K562 (cell line): ENCODE results near the gene MOB4. TPM values are rescaled to one million over a fixed set of nuclear protein-coding genes. Genes with fewer than 3 reads are reported as not detected.
"Not testable (repeated sequence)": the region's sequence is repeated elsewhere in the genome, so short reads cannot be mapped to it uniquely, and the experiment has no call there.

ENCODE experiments used
- ATAC-seq: fragments of 200-7000 bp; cut with Tn5 transposase; 3 replicates; pipeline ENCODE4 v1.9.1; 2020; ENCODE audit warnings: moderate library complexity
- BruUV-seq: library from RNA; stranded (reverse); fragments of 400-500 nt; replicated peaks from 2 replicates; lab custom pipeline; 2021; lab: Mats Ljungman, UMichigan
- CTCF ChIA-PET: fragments of 300-600 bp; formaldehyde crosslinking; extraction: SDS; loops from one replicate; lab custom pipeline; 2021; ENCODE audit warnings: low intra/inter-chr PET ratio; lab: Yijun Ruan, JAX
- POLR2A ChIA-PET: fragments of 300-600, 350-650 bp; sonication (Branson Sonifier 250); formaldehyde crosslinking; extraction: SDS; loops from one replicate; lab custom pipeline; 2021; ENCODE audit warnings: antibody characterized with exemption, inconsistent platforms; lab: Yijun Ruan, JAX
- DNase-seq, 4 experiments: peaks; one replicate each; pipeline versions ENCODE4 v3.0.0 to v3.0.0-alpha.2; 2011 to 2018; ENCODE audit warnings: low spot score in 3 of 4, mixed read lengths in 3 of 4; ENCODE audit errors: extremely low read depth in 1 of 4
- FAIRE-seq: peaks from 2 replicates; lab custom pipeline; 2011; peaks lifted over from hg19 to GRCh38; lab: Jason Lieb, UNC
- H2AFZ ChIP-seq: 2 replicates; pipeline ENCODE4 v1.6.0; 2011; ENCODE audit warnings: low read depth, low read length, control low read depth, inconsistent platforms
- H3K27ac ChIP-seq: fragments of 200-600 bp; 3 replicates; pipeline ENCODE4 v1.8.0; 2011; ENCODE audit warnings: low read depth, mild to moderate bottlenecking, control low read depth, inconsistent platforms, low read length, moderate library complexity, mixed read lengths; ENCODE audit errors: extremely low read depth
- H3K27me3 ChIP-seq, 2 experiments: fragments of 300-600 bp in 1 of 2; 2 replicates in 1 of 2; 3 replicates in 1 of 2; pipeline versions ENCODE4 v1.6.0 to v1.8.0; 2011; ENCODE audit warnings: inconsistent platforms in 2 of 2, low read length in 2 of 2, mild to moderate bottlenecking in 1 of 2, mixed read lengths in 1 of 2, moderate library complexity in 1 of 2; ENCODE audit not compliant: control insufficient read depth in 2 of 2, insufficient read depth in 2 of 2
- H3K36me3 ChIP-seq: fragments of 300-600 bp; 3 replicates; pipeline ENCODE4 v1.8.0; 2011; ENCODE audit warnings: mild to moderate bottlenecking, low read length, inconsistent platforms; ENCODE audit not compliant: control insufficient read depth, insufficient read depth
- H3K4me1 ChIP-seq, 2 experiments: fragments of 200-600 bp in 1 of 2; replicated peaks in 1 of 2; 2 replicates in 1 of 2; 3 replicates in 1 of 2; pipeline versions ENCODE4 v1.5.1 to v1.8.0; 2011; ENCODE audit warnings: inconsistent platforms in 2 of 2, low read length in 2 of 2, mild to moderate bottlenecking in 1 of 2, mixed read lengths in 1 of 2, moderate library complexity in 1 of 2; ENCODE audit not compliant: control insufficient read depth in 2 of 2, insufficient read depth in 2 of 2
- H3K4me2 ChIP-seq: 2 replicates; pipeline ENCODE4 v1.6.1; 2011; ENCODE audit warnings: low read length, control low read depth, inconsistent platforms, mixed read lengths; ENCODE audit not compliant: insufficient read depth
- H3K4me3 ChIP-seq: fragments of 200-600 bp; sonication (generic), shearing (Covaris generic); 2 replicates; pipeline ENCODE4 v1.5.1; 2016; ENCODE audit warnings: control low read depth, inconsistent platforms
- H3K79me2 ChIP-seq: fragments of 200-600 bp; 3 replicates; pipeline ENCODE4 v1.8.0; 2011; ENCODE audit warnings: low read length, inconsistent platforms; ENCODE audit not compliant: control insufficient read depth, insufficient read depth
- H3K9ac ChIP-seq, 2 experiments: 2 replicates each; pipeline versions ENCODE4 v1.6.0 to v1.6.1; 2011; ENCODE audit warnings: low read depth in 2 of 2, low read length in 2 of 2, control low read depth in 1 of 2, inconsistent platforms in 1 of 2, mild to moderate bottlenecking in 1 of 2, mixed read lengths in 1 of 2; ENCODE audit not compliant: insufficient read depth in 1 of 2
- H3K9me1 ChIP-seq: one replicate; pipeline ENCODE4 v1.6.0; 2011; ENCODE audit warnings: inconsistent platforms, mild to moderate bottlenecking, low read length, moderate library complexity; ENCODE audit not compliant: control insufficient read depth, insufficient read depth
- H3K9me3 ChIP-seq: replicated peaks from 2 replicates; pipeline ENCODE4 v1.5.1; 2011; ENCODE audit warnings: low read depth, low read length, inconsistent platforms; ENCODE audit not compliant: control insufficient read depth, insufficient read depth
- H4K20me1 ChIP-seq: replicated peaks from 2 replicates; pipeline ENCODE4 v1.6.1; 2011; ENCODE audit warnings: low read length, inconsistent platforms, mixed read lengths; ENCODE audit not compliant: control insufficient read depth, insufficient read depth
- NFE2 ChIP-seq: IDR thresholded peaks from 2 replicates; pipeline ENCODE4 v1.6.1; 2014; ENCODE audit warnings: antibody characterized with exemption, low read depth
- PHF8 ChIP-seq: fragments of 200-600 bp; sonication (generic); IDR thresholded peaks from 2 replicates; pipeline ENCODE4 v1.6.1; 2012; ENCODE audit warnings: mixed run types, mild to moderate bottlenecking, inconsistent platforms, low read length, moderate library complexity, borderline replicate concordance
- TFAM ChIP-seq: fragments of 250-450 bp; sonication (Bioruptor Pico); conservative IDR thresholded peaks from 2 replicates; pipeline ENCODE4 v1.5.0; 2021; ENCODE audit warnings: mild to moderate bottlenecking, moderate library complexity
- ZFX ChIP-seq: sonication (generic); formaldehyde crosslinking; IDR thresholded peaks from 2 replicates; pipeline ENCODE4 v1.8.0; 2022; ENCODE audit warnings: mild to moderate bottlenecking, missing genetic modification reagents, moderate library complexity
- ZNF75A ChIP-seq: fragments of 450-650 bp; formaldehyde crosslinking; IDR thresholded peaks from 2 replicates; pipeline ENCODE4 v1.4.0; 2020; ENCODE audit warnings: mild to moderate bottlenecking
- WGBS: fragments of 100-300 bp; shearing (Covaris generic); methylation state at CpG from one replicate; pipeline ENCODE4 v1.1.6; 2016; ENCODE audit warnings: low coverage, mixed read lengths; ENCODE audit not compliant: insufficient coverage; ENCODE audit errors: missing lambda C conversion rate; 5-methylcytosine and 5-hydroxymethylcytosine counted together
- in situ Hi-C: fragments of 300-500 bp; cut with MboI; formaldehyde crosslinking; loops from 4 replicates; pipeline ENCODE4 v1.15.0; 2018; ENCODE audit warnings: inconsistent platforms, mixed read lengths
- intact Hi-C: fragments of 100-400 bp; cut with micrococcal nuclease; formaldehyde crosslinking; loops from 2 replicates; pipeline ENCODE4 v1.14.2; 2022
- polyA plus RNA-seq, 8 experiments: library from polyadenylated mRNA; depleted of rRNA in 4 of 8; stranded (reverse) in 5 of 8; unstranded in 3 of 8; fragments of >200 nt; fragmentation: Nextera tagmentation in 2 of 8; fragmentation: Illumina TruSeq in 1 of 8; extraction: Ambion mirVana in 2 of 8; extraction: Trizol in 1 of 8; gene quantifications; 2 replicates each; pipeline versions ENCODE4 v1.2.1 to v1.2.3, GENCODE V29; 2011 to 2014; ENCODE audit warnings: inconsistent platforms in 1 of 8, missing spikeins in 1 of 8
- total RNA-seq, 7 experiments: library from RNA; depleted of rRNA in 6 of 7; stranded (reverse); fragments of >200 nt in 6 of 7; fragmentation: Illumina TruSeq in 2 of 7; extraction: Trizol in 2 of 7; gene quantifications; 2 replicates each; pipeline versions ENCODE4 v1.2.1 to v1.2.3, GENCODE V29; 2011 to 2021; ENCODE audit warnings: low replicate concordance in 1 of 7

MOB4 gene
- total and polyA plus RNA-seq, 9 of the 15 experiments (the other 6 are each of a cell fraction or from before 2014, with no cell fraction given), result 13.5 to 30.8 (median 22.2) TPM

DNA sequence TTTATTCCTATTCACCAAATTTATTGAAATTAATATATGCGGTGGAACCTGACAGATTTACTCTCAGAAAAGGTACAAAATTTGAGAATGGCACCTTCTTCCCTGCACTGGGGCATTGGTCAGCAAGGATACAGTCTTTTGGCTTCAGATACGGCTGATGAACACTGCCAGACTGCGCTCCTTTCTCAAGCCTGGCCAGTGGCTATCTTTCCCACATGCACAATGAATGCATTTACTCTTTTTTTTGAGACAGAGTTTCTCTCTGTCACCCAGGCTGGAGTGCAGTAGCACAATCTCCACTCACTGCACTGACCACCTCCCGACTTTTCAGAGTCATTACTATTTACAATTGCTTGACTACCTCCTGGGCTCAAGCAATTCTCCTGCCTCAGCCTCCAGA lies 61.6 kb downstream of the MOB4 start:
- H3K27me3 ChIP-seq, result peaks cover 2 to 6% of the 10 kb centered on the region in 2 experiments; a peak in 1 of 5 replicates
- 13% methylated on average over 3 of the region's 4 CpGs for WGBS
- H3K27ac ChIP-seq, result no peak overlapping the region
- no TSS peak for BruUV-seq
- no peak overlapping the region for H3K4me3 ChIP-seq
- H3K4me1 ChIP-seq, result no peaks in the 10 kb centered on the region
- no peaks in the 10 kb centered on the region for H4K20me1 ChIP-seq
- POLR2A ChIA-PET, result interaction anchor here (1.2 kb wide), 1 partner anchor 11 kb away, joined by 4 read pairs; no protein-coding TSS in a partner anchor
- CTCF ChIA-PET, result no interaction called here
- H3K36me3 ChIP-seq, result no peaks in the 10 kb centered on the region
- intact Hi-C loops, result no loop called here
- H3K9ac ChIP-seq, result no peak overlapping the region
- H3K9me3 ChIP-seq, result no peaks in the 10 kb centered on the region
- ATAC-seq (no peak), FAIRE-seq (no peak), DNase-seq (no peak)
- TF ChIP-seq TFAM (no peak), NFE2 (no peak), ZNF75A (CRISPR knock-in tag) (no peak), ZFX (CRISPR knock-in tag) (no peak), PHF8 (no peak)
- no peaks in the 10 kb centered on the region for H3K79me2 ChIP-seq
- in situ Hi-C loops, result no loop called here
- no peak overlapping the region for H2AFZ ChIP-seq
- H3K9me1 ChIP-seq, result no peaks in the 10 kb centered on the region
- no peak overlapping the region for H3K4me2 ChIP-seq

DNA sequence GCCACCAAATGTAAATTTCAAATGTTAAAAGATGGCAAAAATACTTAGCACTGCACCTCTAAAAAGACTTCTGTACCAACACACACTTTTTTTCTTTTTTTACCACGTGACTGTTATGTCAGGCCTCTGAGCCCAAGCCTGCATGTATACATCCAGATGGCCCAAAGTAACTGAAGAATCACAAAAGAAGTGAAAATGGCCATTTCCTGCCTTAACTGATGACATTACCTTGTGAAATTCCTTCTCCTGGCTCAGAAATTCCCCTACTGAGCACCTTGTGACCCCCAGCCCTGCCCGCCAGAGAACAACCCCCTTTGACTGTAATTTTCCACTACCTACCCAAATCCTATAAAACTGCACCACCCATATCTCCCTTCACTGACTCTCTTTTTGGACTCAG lies 62.4 kb downstream of the MOB4 start:
- BruUV-seq, H3K79me2 ChIP-seq, H3K9me3 ChIP-seq, H3K36me3 ChIP-seq, H3K4me1 ChIP-seq, H3K9me1 ChIP-seq, POLR2A ChIA-PET, H3K9ac ChIP-seq, H3K4me3 ChIP-seq, DNase-seq, H4K20me1 ChIP-seq, in situ Hi-C loops, H3K27ac ChIP-seq, FAIRE-seq, ATAC-seq, H2AFZ ChIP-seq, intact Hi-C loops, CTCF ChIA-PET, H3K4me2 ChIP-seq, H3K27me3 ChIP-seq: not testable (repeated sequence)
- 0% methylated on average over 2 of the region's 2 CpGs for WGBS

DNA sequence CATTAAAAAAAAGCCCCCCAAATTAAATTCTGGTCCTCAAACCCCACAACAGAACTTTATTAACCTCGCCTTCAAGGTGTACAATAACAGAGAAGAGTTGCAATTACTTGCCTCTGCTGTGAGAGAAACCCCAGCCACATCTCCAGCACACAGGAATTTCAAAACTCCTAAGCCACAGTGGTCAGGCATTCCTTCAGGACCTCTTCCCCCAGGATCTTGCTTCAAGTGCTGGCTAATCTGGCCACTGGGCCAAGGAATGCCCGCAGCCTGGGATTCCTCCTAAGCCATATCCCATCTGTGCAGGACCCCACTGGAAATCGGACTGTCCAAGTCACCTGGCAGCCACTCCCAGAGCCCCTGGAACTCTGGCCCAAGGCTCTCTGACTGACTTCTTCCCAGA lies 64.3 kb downstream of the MOB4 start:
- H3K36me3 ChIP-seq, H4K20me1 ChIP-seq, H3K4me3 ChIP-seq, ATAC-seq, intact Hi-C loops, H3K9ac ChIP-seq, FAIRE-seq, H3K9me3 ChIP-seq, H3K4me2 ChIP-seq, in situ Hi-C loops, BruUV-seq, H3K79me2 ChIP-seq, DNase-seq, CTCF ChIA-PET, H3K9me1 ChIP-seq, H2AFZ ChIP-seq, H3K4me1 ChIP-seq, H3K27me3 ChIP-seq, POLR2A ChIA-PET, H3K27ac ChIP-seq: not testable (repeated sequence)
- WGBS, result 0% methylated on average over 3 of the region's 3 CpGs
